HPDE6-E6E7 (cell line): Measurements from ENCODE around the gene ATP2B2.

ENCODE experiments used
- DNase-seq: peaks from one replicate; pipeline ENCODE4 v3.0.0; 2011; ENCODE audit warnings: missing footprints; ENCODE audit errors: extremely low spot score

ATP2B2 gene

GRCh38 chr3:10328460-10329071, 176.8 kb downstream of the ATP2B2 start:
- no peak for DNase-seq

- DNase-seq = no peak
These were observed 177.8 kb downstream of the ATP2B2 start for GRCh38 chr3:10327592-10327991.

- no peak for DNase-seq
These were observed 183.1 kb downstream of the ATP2B2 start for GRCh38 chr3:10322352-10322710.

GRCh38 chr3:10321630-10322351, 183.6 kb downstream of the ATP2B2 start:
- DNase-seq = no peak

GRCh38 chr3:10320320-10320677, 185.1 kb downstream of the ATP2B2 start:
- DNase-seq = no peak

GRCh38 chr3:10319804-10320203, 185.6 kb downstream of the ATP2B2 start:
- no peak for DNase-seq

- DNase-seq = no peak
These were observed 186.1 kb downstream of the ATP2B2 start for GRCh38 chr3:10319251-10319650.

GRCh38 chr3:10317961-10318350, 187.4 kb downstream of the ATP2B2 start:
- DNase-seq = no peak

- no peak for DNase-seq
These were observed 187.9 kb downstream of the ATP2B2 start for GRCh38 chr3:10317311-10317960.

GRCh38 chr3:10315771-10316344, 189.5 kb downstream of the ATP2B2 start:
- no peak for DNase-seq

GRCh38 chr3:10315101-10315500, 190.3 kb downstream of the ATP2B2 start:
- DNase-seq = no peak

GRCh38 chr3:10312861-10313260, 192.5 kb downstream of the ATP2B2 start:
- DNase-seq = no peak

GRCh38 chr3:10312391-10312790, 193.0 kb downstream of the ATP2B2 start:
- no peak for DNase-seq

GRCh38 chr3:10311710-10312109, 193.7 kb downstream of the ATP2B2 start:
- no peak for DNase-seq

- no peak for DNase-seq
These were observed 194.8 kb downstream of the ATP2B2 start for GRCh38 chr3:10310578-10310977.

- no peak for DNase-seq
These were observed 195.7 kb downstream of the ATP2B2 start for GRCh38 chr3:10309736-10310135.

- DNase-seq = no peak
These were observed 196.7 kb downstream of the ATP2B2 start for GRCh38 chr3:10308678-10309077.

GRCh38 chr3:10306156-10306555, 199.2 kb downstream of the ATP2B2 start:
- DNase-seq = no peak

- DNase-seq = no peak
These were observed 200.0 kb downstream of the ATP2B2 start for GRCh38 chr3:10305331-10305902.

GRCh38 chr3:10304905-10305304, 200.5 kb downstream of the ATP2B2 start:
- DNase-seq = no peak

GRCh38 chr3:10303785-10304184, 201.6 kb downstream of the ATP2B2 start:
- DNase-seq = no peak

- no peak for DNase-seq
These were observed 202.3 kb downstream of the ATP2B2 start for GRCh38 chr3:10303105-10303504.

GRCh38 chr3:10300087-10300486, 205.3 kb downstream of the ATP2B2 start:
- no peak for DNase-seq
